Ishikawa (cell line): ENCODE data around the gene MAGI1.

Source experiments
- CEBPB ChIP-seq: IDR thresholded peaks from 2 replicates; pipeline ENCODE4 v1.6.1; 2012
- CREB1 ChIP-seq: IDR thresholded peaks from 2 replicates; pipeline ENCODE4 v1.6.1; 2012; ENCODE audit warnings: low read depth
- EGR1 ChIP-seq: IDR thresholded peaks from 2 replicates; pipeline ENCODE4 v1.6.1; 2012
- EP300 ChIP-seq: IDR thresholded peaks from 2 replicates; pipeline ENCODE4 v1.6.1; 2012; ENCODE audit warnings: borderline replicate concordance
- FOXM1 ChIP-seq: IDR thresholded peaks from 2 replicates; pipeline ENCODE4 v1.6.1; 2012; ENCODE audit warnings: low read depth, borderline replicate concordance
- NFIC ChIP-seq: IDR thresholded peaks from 2 replicates; pipeline ENCODE4 v1.6.1; 2012
- RAD21 ChIP-seq: IDR thresholded peaks from 2 replicates; pipeline ENCODE4 v1.6.1; 2012; ENCODE audit warnings: low read depth
- TAF1 ChIP-seq: IDR thresholded peaks from 2 replicates; pipeline ENCODE4 v1.6.1; 2012; ENCODE audit warnings: low read depth, mild to moderate bottlenecking
- TCF12 ChIP-seq: IDR thresholded peaks from 2 replicates; pipeline ENCODE4 v1.6.1; 2012; ENCODE audit warnings: low read depth
- TEAD4 ChIP-seq: IDR thresholded peaks from 2 replicates; pipeline ENCODE4 v1.6.1; 2012
- YY1 ChIP-seq: IDR thresholded peaks from 2 replicates; pipeline ENCODE4 v1.6.1; 2012; ENCODE audit warnings: low read depth
- ZBTB7A ChIP-seq: IDR thresholded peaks from 2 replicates; pipeline ENCODE4 v1.6.1; 2012; ENCODE audit warnings: low read depth
- TF ChIP-seq, protein P1 (sequence below): IDR thresholded peaks from 2 replicates; pipeline ENCODE4 v1.6.1; 2012
- TF ChIP-seq, protein P2 (sequence below): IDR thresholded peaks from 2 replicates; pipeline ENCODE4 v1.6.1; 2012
- TF ChIP-seq, protein P3 (sequence below): IDR thresholded peaks from 2 replicates; pipeline ENCODE4 v1.6.1; 2012; ENCODE audit warnings: low read depth, mild to moderate bottlenecking

MAGI1 gene

DNA sequence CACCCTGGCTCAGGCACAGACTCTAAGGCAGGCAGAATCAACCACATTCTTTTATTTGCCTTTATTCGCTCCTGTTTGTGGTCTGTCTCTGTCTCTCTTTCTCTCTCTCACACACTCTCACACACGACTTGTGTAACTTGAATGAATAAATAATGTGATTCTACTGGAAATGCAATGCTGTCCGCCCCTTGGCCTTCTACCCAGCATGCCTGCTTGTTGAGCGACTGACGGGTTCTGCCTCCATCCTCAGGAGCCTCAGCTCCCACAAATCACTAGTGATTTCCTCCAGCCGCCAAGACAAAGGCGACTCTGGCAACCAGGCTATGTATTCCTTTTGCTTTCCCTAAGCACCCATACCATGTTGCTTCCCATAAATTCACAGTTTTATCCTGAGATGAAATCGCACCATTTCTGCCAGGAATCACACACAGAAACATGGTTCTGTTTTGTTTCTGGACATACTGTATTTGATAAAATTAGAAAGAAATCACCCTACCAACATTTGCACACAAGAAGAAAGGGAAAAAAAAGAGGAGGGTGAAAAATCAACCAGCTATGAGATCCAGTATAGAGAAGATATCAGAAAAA lies 460.8 kb downstream of the MAGI1 start:
- TF ChIP-seq TCF12 (no peak), YY1 (no peak), RAD21 (no peak)

DNA sequence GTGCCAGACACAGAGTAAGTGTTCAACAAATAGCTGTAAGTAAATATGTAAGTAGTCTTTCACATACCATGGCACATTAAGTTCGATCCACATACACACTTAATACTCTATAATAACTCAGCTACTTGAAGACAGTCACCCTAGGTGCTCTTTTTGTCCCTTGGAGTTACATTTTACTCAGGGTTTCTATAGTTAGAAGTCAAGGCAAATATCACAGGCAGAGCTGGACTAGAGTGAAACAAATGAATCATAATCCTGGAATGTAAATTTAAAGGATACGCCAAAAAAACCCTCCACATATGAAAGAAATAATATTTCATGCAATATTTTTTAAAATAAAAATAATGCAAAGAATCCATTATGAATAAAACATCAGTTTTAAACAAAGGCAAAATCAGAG lies 461.8 kb downstream of the MAGI1 start:
- no peak for TF ChIP-seq NFIC
- no peak for TF ChIP-seq CREB1
- TF ChIP-seq FOXM1 = no peak
- TF ChIP-seq EP300 = no peak
- TF ChIP-seq, protein P1, sequence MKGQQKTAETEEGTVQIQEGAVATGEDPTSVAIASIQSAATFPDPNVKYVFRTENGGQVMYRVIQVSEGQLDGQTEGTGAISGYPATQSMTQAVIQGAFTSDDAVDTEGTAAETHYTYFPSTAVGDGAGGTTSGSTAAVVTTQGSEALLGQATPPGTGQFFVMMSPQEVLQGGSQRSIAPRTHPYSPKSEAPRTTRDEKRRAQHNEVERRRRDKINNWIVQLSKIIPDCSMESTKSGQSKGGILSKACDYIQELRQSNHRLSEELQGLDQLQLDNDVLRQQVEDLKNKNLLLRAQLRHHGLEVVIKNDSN = no peak
- no peak for TF ChIP-seq ZBTB7A
- no peak for TF ChIP-seq TEAD4
- no peak for TF ChIP-seq TAF1
- TF ChIP-seq, protein P2, sequence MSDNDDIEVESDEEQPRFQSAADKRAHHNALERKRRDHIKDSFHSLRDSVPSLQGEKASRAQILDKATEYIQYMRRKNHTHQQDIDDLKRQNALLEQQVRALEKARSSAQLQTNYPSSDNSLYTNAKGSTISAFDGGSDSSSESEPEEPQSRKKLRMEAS = no peak
- TF ChIP-seq TCF12 = no peak
- TF ChIP-seq, protein P3, sequence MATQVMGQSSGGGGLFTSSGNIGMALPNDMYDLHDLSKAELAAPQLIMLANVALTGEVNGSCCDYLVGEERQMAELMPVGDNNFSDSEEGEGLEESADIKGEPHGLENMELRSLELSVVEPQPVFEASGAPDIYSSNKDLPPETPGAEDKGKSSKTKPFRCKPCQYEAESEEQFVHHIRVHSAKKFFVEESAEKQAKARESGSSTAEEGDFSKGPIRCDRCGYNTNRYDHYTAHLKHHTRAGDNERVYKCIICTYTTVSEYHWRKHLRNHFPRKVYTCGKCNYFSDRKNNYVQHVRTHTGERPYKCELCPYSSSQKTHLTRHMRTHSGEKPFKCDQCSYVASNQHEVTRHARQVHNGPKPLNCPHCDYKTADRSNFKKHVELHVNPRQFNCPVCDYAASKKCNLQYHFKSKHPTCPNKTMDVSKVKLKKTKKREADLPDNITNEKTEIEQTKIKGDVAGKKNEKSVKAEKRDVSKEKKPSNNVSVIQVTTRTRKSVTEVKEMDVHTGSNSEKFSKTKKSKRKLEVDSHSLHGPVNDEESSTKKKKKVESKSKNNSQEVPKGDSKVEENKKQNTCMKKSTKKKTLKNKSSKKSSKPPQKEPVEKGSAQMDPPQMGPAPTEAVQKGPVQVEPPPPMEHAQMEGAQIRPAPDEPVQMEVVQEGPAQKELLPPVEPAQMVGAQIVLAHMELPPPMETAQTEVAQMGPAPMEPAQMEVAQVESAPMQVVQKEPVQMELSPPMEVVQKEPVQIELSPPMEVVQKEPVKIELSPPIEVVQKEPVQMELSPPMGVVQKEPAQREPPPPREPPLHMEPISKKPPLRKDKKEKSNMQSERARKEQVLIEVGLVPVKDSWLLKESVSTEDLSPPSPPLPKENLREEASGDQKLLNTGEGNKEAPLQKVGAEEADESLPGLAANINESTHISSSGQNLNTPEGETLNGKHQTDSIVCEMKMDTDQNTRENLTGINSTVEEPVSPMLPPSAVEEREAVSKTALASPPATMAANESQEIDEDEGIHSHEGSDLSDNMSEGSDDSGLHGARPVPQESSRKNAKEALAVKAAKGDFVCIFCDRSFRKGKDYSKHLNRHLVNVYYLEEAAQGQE = no peak
- TF ChIP-seq YY1 = no peak
- TF ChIP-seq EGR1 = no peak
- TF ChIP-seq CEBPB = no peak

DNA sequence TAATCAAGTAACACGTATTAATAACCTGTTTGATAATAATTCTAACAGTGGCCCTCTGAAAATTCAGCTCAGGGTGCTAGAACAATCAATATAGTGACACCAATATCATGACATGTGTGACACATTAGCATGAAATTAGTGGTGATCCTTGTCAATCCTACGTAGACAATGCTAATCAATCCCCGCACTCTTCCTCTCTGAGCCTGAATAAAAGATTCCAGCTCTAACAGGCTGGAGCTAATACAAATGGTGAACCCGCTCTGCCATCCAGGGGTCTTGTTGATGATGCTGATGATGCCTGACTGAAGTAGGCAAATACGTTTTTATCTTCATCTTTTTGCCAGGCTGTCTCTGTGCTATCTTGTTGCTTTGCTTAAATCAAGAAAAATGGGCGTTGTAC lies 462.5 kb downstream of the MAGI1 start:
- TF ChIP-seq, protein P1 = no peak
- no peak for TF ChIP-seq YY1
- TF ChIP-seq EGR1 = no peak
- TF ChIP-seq TEAD4 = no peak

DNA sequence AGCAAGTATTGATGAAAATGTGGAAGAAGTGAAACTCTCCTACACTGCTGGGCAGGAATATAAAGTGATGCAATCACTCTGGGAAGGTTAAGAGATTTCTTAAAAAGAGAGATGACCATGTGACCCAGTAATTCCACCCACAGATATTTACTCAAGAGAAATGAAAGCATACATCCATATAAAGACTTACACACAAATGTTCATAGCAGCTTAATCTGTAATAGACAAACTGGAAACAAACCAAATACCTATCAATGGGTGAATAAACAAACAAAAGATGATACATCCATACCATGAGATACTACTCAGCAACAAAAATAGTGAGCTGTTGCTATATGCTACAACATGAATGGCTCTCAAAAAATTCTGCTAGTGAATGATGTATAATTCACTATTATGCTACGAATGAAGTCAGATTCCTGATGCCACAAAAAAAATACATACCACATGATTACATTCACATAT lies 463.3 kb downstream of the MAGI1 start:
- TF ChIP-seq FOXM1 = no peak
- TF ChIP-seq, protein P2 = no peak
- no peak for TF ChIP-seq RAD21
- TF ChIP-seq EP300 = no peak

DNA sequence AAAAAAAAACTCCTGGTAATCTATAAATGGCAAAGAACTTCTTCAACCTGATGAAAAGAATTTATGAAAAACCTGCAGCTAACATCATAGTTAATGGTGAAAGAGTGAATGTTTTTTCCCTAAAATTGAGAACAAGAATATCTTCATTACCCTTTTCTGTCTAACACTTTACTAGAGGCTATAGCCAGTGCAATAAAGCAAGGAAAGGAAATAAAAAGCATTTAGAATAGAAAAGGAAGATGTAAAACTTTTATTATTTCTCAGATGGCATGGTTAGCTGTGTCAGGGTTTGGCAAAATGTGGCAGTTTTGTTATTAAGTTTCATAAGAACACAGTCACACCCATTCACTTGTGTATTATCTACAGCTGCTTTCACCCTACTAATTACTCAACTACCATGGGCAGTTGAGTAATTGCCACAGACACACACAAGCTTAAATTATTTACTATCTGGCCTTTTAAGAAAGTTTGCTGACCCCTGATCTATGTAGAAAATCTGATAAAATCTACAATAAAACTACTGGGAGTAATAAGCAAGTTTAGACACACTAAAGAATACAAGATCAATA lies 465.1 kb downstream of the MAGI1 start:
- no peak for TF ChIP-seq RAD21
- no peak for TF ChIP-seq TCF12
- TF ChIP-seq, protein P1 = no peak
- no peak for TF ChIP-seq TAF1
- TF ChIP-seq TEAD4 = no peak

DNA sequence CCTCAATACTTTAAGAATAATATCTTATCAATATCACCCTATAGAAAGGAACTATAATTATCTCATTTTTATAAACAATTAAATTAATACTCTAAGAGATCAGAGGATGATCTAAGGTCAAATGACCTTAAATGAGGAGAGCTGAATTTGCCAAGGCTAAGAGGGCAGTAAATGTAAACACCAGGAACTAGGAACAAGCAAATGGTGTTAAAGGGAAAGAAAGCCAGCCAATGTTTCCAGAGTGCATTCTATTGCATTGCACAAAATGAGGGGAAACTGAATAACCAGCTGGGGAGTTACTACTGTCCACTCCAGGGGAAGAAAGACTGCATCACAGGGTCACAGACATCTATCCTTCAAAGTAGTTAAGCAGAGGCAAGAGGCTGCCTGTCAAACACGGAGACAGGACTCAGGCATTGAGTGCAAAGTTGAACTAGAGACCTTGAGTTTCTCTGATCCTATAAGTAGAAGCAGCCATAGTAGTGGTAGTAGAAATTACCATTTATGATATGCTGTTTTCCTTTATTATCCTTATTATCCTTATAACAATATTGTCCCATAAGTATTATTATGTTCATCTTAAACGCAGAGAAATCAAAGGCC lies 466.4 kb downstream of the MAGI1 start:
- TF ChIP-seq TCF12 (no peak), CREB1 (no peak), ZBTB7A (no peak), CEBPB (no peak), FOXM1 (no peak), YY1 (no peak), EGR1 (no peak), RAD21 (no peak), TEAD4 (no peak), EP300 (no peak), TAF1 (no peak), NFIC (no peak)
- TF ChIP-seq, protein P3 = no peak
- TF ChIP-seq, protein P2 = no peak
- TF ChIP-seq, protein P1 = no peak
